ENCODE measurements around the gene DYSF.

The DYSF gene

GRCh38 chr2:71605781-71606241 is 152.4 kb downstream of the DYSF start:
- no peak for DNase-seq

- DNase-seq = no peak
These were observed 152.9 kb downstream of the DYSF start for GRCh38 chr2:71606244-71606643.

GRCh38 chr2:71607151-71607889 is 154.0 kb downstream of the DYSF start:
- DNase-seq = no peak

GRCh38 chr2:71608034-71608433 is 154.7 kb downstream of the DYSF start:
- no peak for DNase-seq

GRCh38 chr2:71608441-71608840 is 155.1 kb downstream of the DYSF start:
- no peak for DNase-seq

- no peak for DNase-seq
These were observed 155.7 kb downstream of the DYSF start for GRCh38 chr2:71609029-71609428.

GRCh38 chr2:71609441-71609840 is 156.1 kb downstream of the DYSF start:
- no peak for DNase-seq

- no peak for DNase-seq
These were observed 156.6 kb downstream of the DYSF start for GRCh38 chr2:71609958-71610357.

- DNase-seq = no peak
These were observed 157.3 kb downstream of the DYSF start for GRCh38 chr2:71610671-71611070.

GRCh38 chr2:71611247-71611646 is 157.9 kb downstream of the DYSF start:
- no peak for DNase-seq

GRCh38 chr2:71611781-71612527 is 158.6 kb downstream of the DYSF start:
- DNase-seq = no peak

GRCh38 chr2:71612581-71613402 is 159.4 kb downstream of the DYSF start:
- no peak for DNase-seq

- DNase-seq = peak in 1 of 2 donors; percentile 5
These were observed 160.1 kb downstream of the DYSF start for GRCh38 chr2:71613403-71613952.

- DNase-seq = peak in 1 of 2 donors; percentile 6
These were observed 160.9 kb downstream of the DYSF start for GRCh38 chr2:71613953-71614925.

GRCh38 chr2:71614976-71615766 is 161.8 kb downstream of the DYSF start:
- peak in 1 of 2 donors; percentile 1 for DNase-seq

GRCh38 chr2:71615767-71616730 is 162.7 kb downstream of the DYSF start:
- DNase-seq = peak in 1 of 2 donors; percentile 6

- peak in 1 of 2 donors; percentile 9 for DNase-seq
These were observed 163.9 kb downstream of the DYSF start for GRCh38 chr2:71617266-71617665.

- no peak for DNase-seq
These were observed 165.2 kb downstream of the DYSF start for GRCh38 chr2:71618327-71619113.
